HL-60/S4 treated with retinoic acid at 250 ng/mL for 4 days and 3 days (cell line): Measurements from ENCODE around the gene CD44.

Experiments
- in situ Hi-C: fragments of 300-500 bp; cut with MboI; formaldehyde crosslinking; loops from 2 replicates; pipeline ENCODE4 v1.7.0; 2022; ENCODE audit warnings: low sequenced_read_pairs

Gene CD44

DNA sequence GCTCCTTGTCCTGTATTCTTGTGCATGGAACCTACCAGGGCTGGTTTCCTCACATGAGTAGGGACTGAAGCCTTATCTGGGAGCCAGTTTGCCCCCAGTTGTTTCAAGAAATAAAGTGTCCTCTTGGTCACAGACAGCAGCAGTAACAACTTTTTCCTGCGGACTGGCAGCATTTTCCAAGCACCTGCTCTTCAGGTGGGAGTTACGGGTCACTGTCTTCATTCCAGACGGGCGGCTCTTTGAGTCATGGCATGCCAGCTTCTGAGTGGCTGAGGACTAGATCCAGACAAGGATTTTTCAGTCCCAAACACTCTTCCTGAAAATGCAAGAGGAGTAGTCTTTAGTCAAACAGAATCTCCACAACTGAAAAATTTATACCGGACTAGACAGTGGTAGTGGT lies 2.7 kb upstream of the CD44 start:
- in situ Hi-C loops: no loop called here

DNA sequence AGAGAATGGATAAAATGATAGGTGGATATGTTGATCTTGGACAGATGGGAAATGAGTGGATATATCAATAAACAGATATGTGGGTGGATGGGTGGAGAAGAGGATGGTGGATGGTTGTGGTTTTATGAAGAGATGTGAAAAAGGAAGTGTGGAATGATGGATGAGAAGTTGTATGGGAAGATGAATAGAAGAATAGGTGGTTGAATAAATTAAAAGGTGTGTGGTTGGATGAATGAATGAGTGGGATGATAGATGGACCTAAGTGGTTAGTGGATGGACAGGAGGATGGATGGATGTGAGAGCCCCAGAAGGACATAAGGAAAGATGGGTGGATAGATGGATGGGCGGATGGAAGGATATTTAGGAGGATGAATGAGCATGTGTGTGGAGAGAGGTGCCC lies 913 bp upstream of the CD44 start:
- in situ Hi-C loops: no loop called here

DNA sequence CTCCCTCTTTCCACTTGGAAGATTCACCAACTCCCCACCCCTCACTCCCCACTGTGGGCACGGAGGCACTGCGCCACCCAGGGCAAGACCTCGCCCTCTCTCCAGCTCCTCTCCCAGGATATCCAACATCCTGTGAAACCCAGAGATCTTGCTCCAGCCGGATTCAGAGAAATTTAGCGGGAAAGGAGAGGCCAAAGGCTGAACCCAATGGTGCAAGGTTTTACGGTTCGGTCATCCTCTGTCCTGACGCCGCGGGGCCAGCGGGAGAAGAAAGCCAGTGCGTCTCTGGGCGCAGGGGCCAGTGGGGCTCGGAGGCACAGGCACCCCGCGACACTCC lies 397 bp upstream of the CD44 start:
- in situ Hi-C loops: no loop called here

GRCh38 chr11:35139722-35140282 lies 831 bp downstream of the CD44 start:
- in situ Hi-C loops: no loop called here

DNA sequence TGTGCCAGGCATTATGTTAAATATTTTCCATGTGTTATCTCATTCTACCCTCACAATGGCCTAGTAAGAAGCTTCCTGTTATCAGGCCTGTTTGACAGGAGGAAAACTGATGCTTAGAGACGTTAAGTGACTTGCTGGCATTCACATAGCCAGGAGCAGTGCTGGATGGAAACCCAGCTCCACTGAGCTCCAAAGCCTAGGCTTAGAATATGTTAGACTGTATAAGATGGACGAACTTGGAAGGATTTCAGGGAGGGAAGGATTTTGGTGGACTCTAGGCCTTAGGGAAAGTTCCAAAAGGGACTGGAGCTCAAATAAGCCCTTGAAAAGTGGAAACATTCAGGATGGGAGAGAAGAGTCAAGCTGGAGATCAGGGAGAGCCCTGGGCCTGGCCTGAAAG lies 2.1 kb downstream of the CD44 start:
- in situ Hi-C loops: no loop called here

GRCh38 chr11:35141571-35141971 lies 2.6 kb downstream of the CD44 start:
- in situ Hi-C loops: no loop called here

GRCh38 chr11:35142481-35143075 lies 3.6 kb downstream of the CD44 start:
- in situ Hi-C loops: no loop called here

- in situ Hi-C loops: no loop called here
These were observed 4.5 kb downstream of the CD44 start for GRCh38 chr11:35143297-35144135.

GRCh38 chr11:35144136-35144741 lies 5.3 kb downstream of the CD44 start:
- in situ Hi-C loops: no loop called here

DNA sequence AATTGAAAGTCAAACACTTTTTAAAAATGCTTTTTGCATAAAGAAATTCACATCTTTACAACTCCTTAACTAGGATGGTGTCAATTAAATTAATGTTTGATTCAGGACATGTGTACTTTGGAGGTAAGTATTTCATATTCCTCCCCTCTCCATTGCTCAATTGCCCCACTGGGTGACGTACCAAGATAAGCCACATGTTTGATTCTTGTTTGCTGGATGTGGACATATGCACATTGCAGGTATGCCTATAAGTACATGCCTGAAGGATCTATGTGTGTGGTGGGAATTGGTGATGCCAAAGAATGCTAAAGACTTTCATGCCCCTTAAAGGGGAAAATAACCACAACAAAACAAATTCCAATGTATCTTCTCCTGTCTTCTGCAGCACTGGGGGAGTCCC lies 5.8 kb downstream of the CD44 start:
- in situ Hi-C loops: no loop called here

GRCh38 chr11:35145271-35145670 lies 6.3 kb downstream of the CD44 start:
- in situ Hi-C loops: no loop called here

DNA sequence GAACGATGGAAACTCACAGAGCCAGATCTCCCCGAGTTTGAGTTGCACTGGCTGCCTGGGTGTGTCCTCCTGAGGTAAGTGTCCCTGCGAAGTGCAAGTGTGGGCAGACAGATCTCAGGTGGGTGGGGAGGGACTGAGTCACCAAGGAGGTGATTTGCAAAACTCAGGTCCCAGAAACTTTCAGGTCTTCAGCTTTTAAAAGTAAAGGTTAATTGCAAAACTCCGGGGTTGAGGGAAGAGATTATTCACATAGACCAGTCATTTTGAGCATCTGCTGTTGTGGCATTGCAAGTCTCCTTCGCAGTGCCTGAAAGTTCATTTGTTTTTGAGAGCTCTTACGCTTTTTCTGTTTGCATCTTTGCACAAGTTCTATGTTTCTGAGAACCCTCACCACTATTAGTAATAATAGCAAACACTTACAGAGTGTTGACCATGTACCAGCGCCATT lies 7.1 kb downstream of the CD44 start:
- in situ Hi-C loops: no loop called here

DNA sequence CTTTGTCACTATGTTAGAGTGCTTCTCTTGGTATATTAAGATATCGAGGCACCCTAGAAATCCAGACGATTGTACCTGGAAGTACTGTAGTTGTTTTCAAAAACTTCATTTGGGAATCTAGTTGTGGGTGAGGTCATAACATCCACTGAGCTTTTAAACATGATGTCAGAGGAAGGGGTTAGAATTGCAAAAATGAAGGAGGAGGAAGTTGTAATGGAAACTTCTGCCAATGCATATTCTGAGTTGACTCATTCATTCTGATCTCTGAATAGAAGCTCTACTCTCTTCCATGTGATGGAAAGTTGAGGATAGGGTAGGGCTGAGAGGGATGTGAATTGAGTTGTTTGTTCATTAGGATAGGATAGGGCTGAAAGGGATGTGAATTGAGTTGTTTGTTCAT lies 7.7 kb downstream of the CD44 start:
- in situ Hi-C loops: no loop called here

DNA sequence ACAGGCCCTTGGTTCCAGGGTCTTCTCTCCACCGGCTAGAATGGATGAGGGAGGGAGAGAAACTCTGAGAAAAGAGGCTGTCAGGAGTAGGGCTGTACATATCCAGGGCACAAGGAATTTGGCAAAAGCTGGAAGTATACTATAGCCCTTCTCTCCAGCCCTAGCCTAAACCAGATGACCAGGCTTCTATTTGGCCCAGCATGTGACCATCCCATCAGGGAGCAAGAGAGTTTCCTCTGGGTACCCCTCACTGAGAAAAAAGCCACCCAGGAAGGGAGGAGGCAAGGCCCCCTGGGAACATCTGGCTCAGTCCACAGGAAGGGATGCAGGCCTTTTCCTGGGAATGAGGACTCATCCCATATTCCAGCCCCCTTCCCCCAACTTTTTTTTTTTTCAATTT lies 8.3 kb downstream of the CD44 start:
- in situ Hi-C loops: no loop called here

DNA sequence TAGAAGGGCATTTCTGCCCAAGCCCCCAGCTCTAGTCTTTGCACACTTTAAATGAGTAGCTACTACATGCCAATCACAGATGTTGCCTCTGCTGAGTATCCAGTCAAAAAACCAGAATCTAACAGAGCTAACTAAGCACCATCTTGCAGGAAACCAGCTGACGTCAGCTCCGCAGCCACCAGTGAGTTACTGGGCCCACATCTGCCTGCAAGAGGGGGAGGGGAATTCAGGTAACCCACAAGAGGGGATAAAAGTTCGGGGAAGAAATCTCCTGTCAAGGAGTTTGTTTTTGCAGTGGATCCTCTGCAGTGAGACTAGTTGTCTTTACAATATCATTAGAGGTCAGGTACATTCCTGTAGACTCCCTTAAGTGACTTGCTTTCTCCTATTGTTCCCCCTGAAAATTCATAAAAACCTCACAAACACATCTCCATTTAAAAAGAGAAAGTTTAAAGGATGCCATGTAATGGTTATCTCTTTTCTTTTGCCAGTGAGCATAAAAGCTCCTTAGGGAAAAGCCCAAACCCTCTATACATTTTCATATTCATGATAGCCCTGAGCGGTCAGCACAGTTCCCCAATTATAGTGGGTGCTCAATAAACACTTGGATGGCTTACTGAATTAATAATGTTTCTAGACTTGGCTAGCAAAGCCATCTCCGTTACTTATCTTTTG lies 9.3 kb downstream of the CD44 start:
- in situ Hi-C loops: no loop called here

DNA sequence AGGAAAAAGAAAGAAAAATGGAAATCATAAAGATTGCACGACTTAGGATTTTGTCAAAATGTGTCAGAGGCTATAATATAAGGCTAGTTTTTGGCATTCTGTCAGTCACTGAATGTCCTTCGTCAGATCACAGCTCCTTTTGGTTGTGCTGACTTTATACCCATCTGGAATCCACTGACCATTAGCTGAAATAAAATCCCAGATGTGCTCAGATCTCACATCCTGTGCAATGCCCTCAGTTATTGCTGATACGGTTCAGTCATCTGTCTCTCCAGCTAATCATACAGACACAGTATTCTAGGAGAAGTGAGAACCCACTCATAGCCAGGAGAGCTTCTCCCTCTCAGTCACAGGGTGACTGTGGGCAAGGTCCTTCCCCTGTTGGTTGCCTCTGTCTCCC lies 11.5 kb downstream of the CD44 start:
- in situ Hi-C loops: no loop called here

GRCh38 chr11:35151241-35151640 lies 12.3 kb downstream of the CD44 start:
- in situ Hi-C loops: no loop called here

DNA sequence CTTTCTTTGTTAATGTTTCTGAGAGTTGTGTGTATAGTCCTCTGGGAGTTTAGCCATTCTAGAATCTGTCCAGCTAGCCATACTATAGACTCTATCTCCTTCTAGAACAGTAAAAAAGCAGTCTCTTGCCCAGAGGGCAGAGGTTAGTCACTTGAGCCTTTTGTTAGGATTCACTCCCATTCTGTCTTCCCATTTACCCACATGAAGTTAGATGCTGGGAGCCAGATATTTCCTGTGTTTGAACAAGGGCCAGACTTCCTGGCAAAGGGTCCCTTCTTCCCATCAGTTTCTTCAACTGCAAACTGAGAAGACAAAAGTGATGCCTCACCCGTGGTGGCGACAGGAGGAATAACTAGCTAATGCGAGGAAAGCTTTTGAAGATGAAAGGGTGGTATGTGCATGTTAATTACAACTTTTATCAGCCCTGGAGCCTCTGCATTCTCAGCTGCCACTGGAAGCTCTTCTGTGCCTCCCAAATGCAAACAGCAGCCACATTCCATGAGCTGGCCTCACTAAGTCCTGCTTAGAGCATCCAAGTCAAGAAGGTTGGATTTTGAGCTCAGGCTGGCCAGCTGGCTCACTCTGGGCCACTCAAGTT lies 12.8 kb downstream of the CD44 start:
- in situ Hi-C loops: no loop called here

- in situ Hi-C loops: no loop called here
These were observed 13.6 kb downstream of the CD44 start for GRCh38 chr11:35152575-35152974.

GRCh38 chr11:35153280-35153679 lies 14.3 kb downstream of the CD44 start:
- in situ Hi-C loops: no loop called here

DNA sequence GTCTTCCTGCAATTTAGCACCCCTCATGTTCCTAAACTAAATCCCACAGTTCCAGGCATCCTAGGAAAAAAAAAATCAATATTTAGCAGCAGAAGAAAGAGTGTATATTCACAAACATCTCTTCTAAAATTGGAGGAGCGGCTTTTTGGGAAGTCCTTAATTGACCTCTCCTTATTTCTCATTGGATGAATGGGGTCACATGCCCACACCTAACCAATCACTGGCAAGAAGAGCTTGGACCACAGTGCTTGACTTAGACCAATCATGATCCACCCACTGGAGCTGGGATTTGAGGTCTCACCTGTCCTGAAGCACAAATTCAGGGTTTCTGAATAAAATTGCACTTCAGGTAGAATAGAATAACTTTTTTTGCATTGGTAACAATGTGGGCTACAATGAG lies 16.0 kb downstream of the CD44 start:
- in situ Hi-C loops: no loop called here
